GM19025 (cell line): Measurements from ENCODE around the gene FGFBP2.
"Not testable (repeated sequence)": the region's sequence is repeated elsewhere in the genome, so short reads cannot be mapped to it uniquely, and the experiment has no call there.

Experiments
- ATAC-seq: cut with Tn5 transposase; IDR thresholded peaks from one replicate; pipeline ENCODE4 v1.9.1; 2021; ENCODE audit warnings: mild to moderate bottlenecking, low read depth, moderate library complexity; ENCODE audit not compliant: unreplicated experiment

FGFBP2 gene

GRCh38 chr4:15931451-15932210 lies 31.3 kb downstream of the FGFBP2 start:
- no peak for ATAC-seq

- ATAC-seq: no peak
Measured at GRCh38 chr4:15930314-15930713, 32.7 kb downstream of the FGFBP2 start.

GRCh38 chr4:15929540-15929939 lies 33.4 kb downstream of the FGFBP2 start:
- no peak for ATAC-seq

GRCh38 chr4:15928883-15929282 lies 34.1 kb downstream of the FGFBP2 start:
- ATAC-seq: no peak

GRCh38 chr4:15926486-15926885 lies 36.5 kb downstream of the FGFBP2 start:
- ATAC-seq: no peak

GRCh38 chr4:15925830-15926229 lies 37.1 kb downstream of the FGFBP2 start:
- ATAC-seq: no peak

- ATAC-seq: no peak
Measured at GRCh38 chr4:15921592-15921932, 41.4 kb downstream of the FGFBP2 start.

GRCh38 chr4:15920723-15921591 lies 42.0 kb downstream of the FGFBP2 start:
- ATAC-seq: no peak

GRCh38 chr4:15918484-15919129 lies 44.4 kb downstream of the FGFBP2 start:
- no peak for ATAC-seq

- no peak for ATAC-seq
Measured at GRCh38 chr4:15917297-15917696, 45.7 kb downstream of the FGFBP2 start.

- ATAC-seq: not testable (repeated sequence)
Measured at GRCh38 chr4:15916358-15916757, 46.6 kb downstream of the FGFBP2 start.

GRCh38 chr4:15914736-15915135 lies 48.2 kb downstream of the FGFBP2 start:
- ATAC-seq: no peak

GRCh38 chr4:15914291-15914690 lies 48.7 kb downstream of the FGFBP2 start:
- ATAC-seq: no peak

- ATAC-seq: no peak
Measured at GRCh38 chr4:15913631-15913970, 49.4 kb downstream of the FGFBP2 start.

GRCh38 chr4:15912961-15913630 lies 49.9 kb downstream of the FGFBP2 start:
- ATAC-seq: no peak

GRCh38 chr4:15912236-15912635 lies 50.7 kb downstream of the FGFBP2 start:
- ATAC-seq: no peak
